A549 (cell line): Measurements from ENCODE around the gene PDLIM3.
A peak's percentile ranks its signal among the peaks of the same experiment; 100 is the strongest.

Experiments used
- CTCF ChIP-seq: fragments of >200 bp; sonication (Bioruptor Twin); formaldehyde crosslinking; IDR thresholded peaks from 3 replicates; pipeline ENCODE4 v1.5.1; 2016
- FOSB ChIP-seq: fragments of 250-450 bp; sonication (Bioruptor Pico); IDR thresholded peaks from 2 replicates; pipeline ENCODE4 v1.5.0; 2020; ENCODE audit warnings: mild to moderate bottlenecking, moderate library complexity
- MYC ChIP-seq: IDR thresholded peaks from 2 replicates; pipeline ENCODE4 v1.6.1; 2012; ENCODE audit warnings: mild to moderate bottlenecking, inconsistent platforms, low read length, improper control_type of control experiment, borderline replicate concordance
- PHF8 ChIP-seq: fragments of 200-600 bp; sonication (generic); IDR thresholded peaks from 2 replicates; pipeline ENCODE4 v1.6.1; 2016; ENCODE audit warnings: low read depth, mild to moderate bottlenecking, antibody characterized with exemption, moderate library complexity, borderline replicate concordance
- POLR2A ChIP-seq: IDR thresholded peaks from 2 replicates; pipeline ENCODE4 v1.6.1; 2012; ENCODE audit warnings: mild to moderate bottlenecking, low read length
- RAD21 ChIP-seq, 2 experiments: fragments of >200 bp in 1 of 2; sonication (Bioruptor Twin) in 1 of 2; formaldehyde crosslinking in 1 of 2; IDR thresholded peaks in 1 of 2; conservative IDR thresholded peaks in 1 of 2; 2 replicates in 1 of 2; 3 replicates in 1 of 2; pipeline ENCODE4 v1.6.1; 2012 to 2018; ENCODE audit warnings: inconsistent platforms in 1 of 2
- RARB ChIP-seq: fragments of 250-450 bp; sonication (Bioruptor Pico); IDR thresholded peaks from 2 replicates; pipeline ENCODE4 v1.8.0; 2021; ENCODE audit warnings: mild to moderate bottlenecking, moderate library complexity
- RCOR1 ChIP-seq: fragments of 150-350 bp; IDR thresholded peaks from 2 replicates; pipeline ENCODE4 v1.6.1; 2014; ENCODE audit warnings: antibody characterized with exemption, low read length, low read depth
- RNF2 ChIP-seq: fragments of 200-600 bp; sonication (generic); IDR thresholded peaks from 2 replicates; pipeline ENCODE4 v1.6.1; 2016; ENCODE audit warnings: low read depth, mild to moderate bottlenecking, antibody characterized with exemption, moderate library complexity, borderline replicate concordance

GRCh38 chr4:185470501-185471195 is 64.7 kb downstream of the PDLIM3 start:
- TF ChIP-seq RARB (CRISPR knock-in tag) = no peak
- TF ChIP-seq RAD21 (conservative IDR thresholded peaks at IDR 0.05 in 1 of 2, IDR thresholded peaks at IDR 0.05 in 1 of 2) = no peak
- TF ChIP-seq PHF8 = no peak
- TF ChIP-seq CTCF = no peak
- no peak for TF ChIP-seq MYC
- peak; percentile 79 for TF ChIP-seq RNF2
- TF ChIP-seq RCOR1 = no peak
- TF ChIP-seq FOSB (CRISPR knock-in tag) = no peak
- TF ChIP-seq POLR2A = no peak
